Loucy (cell line): Measurements from ENCODE around the gene CFAP70.

Source experiments
- CTCF ChIP-seq: fragments of 200-600 bp; sonication (generic); conservative IDR thresholded peaks from 2 replicates; pipeline ENCODE4 v1.5.1; 2014; ENCODE audit warnings: mild to moderate bottlenecking, antibody characterized with exemption, low read length
- EZH2phosphoT487 ChIP-seq: fragments of 200-600 bp; IDR thresholded peaks from 2 replicates; pipeline ENCODE4 v1.6.1; 2018; ENCODE audit warnings: antibody characterized with exemption, mild to moderate bottlenecking, moderate library complexity, borderline replicate concordance

- no peak for TF ChIP-seq CTCF
- TF ChIP-seq EZH2phosphoT487: no peak
Observed at GRCh38 chr10:73408061-73408460, 49.4 kb upstream of the CFAP70 start.
